NCI-H187 treated with DMSO at 0.1 percent for 48 hours (cell line): Measurements from ENCODE around the gene TDRD1.

Source experiments
- DNase-seq: peaks from one replicate; lab custom pipeline; 2025; lab: John Stamatoyannopoulos, UW

The TDRD1 gene

GRCh38 chr10:114239117-114239993 is 60.2 kb downstream of the TDRD1 start, which contains the start of gene VWA2:
TSS of gene VWA2 (plus strand) at chr10:114239254. CDS start at chr10:114248714, 9,460 bp downstream.
- no peak for DNase-seq

- no peak for DNase-seq
Observed at GRCh38 chr10:114239994-114240345, 60.8 kb downstream of the TDRD1 start.

GRCh38 chr10:114242235-114242634 is 63.1 kb downstream of the TDRD1 start:
- no peak for DNase-seq

GRCh38 chr10:114243661-114244060 is 64.5 kb downstream of the TDRD1 start:
- DNase-seq, result no peak

- no peak for DNase-seq
Observed at GRCh38 chr10:114244126-114244525, 65.0 kb downstream of the TDRD1 start.

GRCh38 chr10:114245121-114245791 is 66.1 kb downstream of the TDRD1 start:
- DNase-seq, result no peak

GRCh38 chr10:114246679-114247305 is 67.6 kb downstream of the TDRD1 start:
- DNase-seq, result no peak

- DNase-seq, result no peak
Observed at GRCh38 chr10:114250236-114250635, 71.1 kb downstream of the TDRD1 start.

- no peak for DNase-seq
Observed at GRCh38 chr10:114250716-114251115, 71.6 kb downstream of the TDRD1 start.

- no peak for DNase-seq
Observed at GRCh38 chr10:114252092-114252491, 72.9 kb downstream of the TDRD1 start.

GRCh38 chr10:114252883-114253282 is 73.7 kb downstream of the TDRD1 start:
- DNase-seq, result no peak

- DNase-seq, result no peak
Observed at GRCh38 chr10:114255227-114255626, 76.1 kb downstream of the TDRD1 start.

- DNase-seq, result no peak
Observed at GRCh38 chr10:114256008-114256765, 77.0 kb downstream of the TDRD1 start.

- DNase-seq, result no peak
Observed at GRCh38 chr10:114256822-114257221, 77.7 kb downstream of the TDRD1 start.

- DNase-seq, result no peak
Observed at GRCh38 chr10:114257498-114257897, 78.3 kb downstream of the TDRD1 start.

- no peak for DNase-seq
Observed at GRCh38 chr10:114258274-114258840, 79.2 kb downstream of the TDRD1 start.

GRCh38 chr10:114259824-114260223 is 80.7 kb downstream of the TDRD1 start:
- DNase-seq, result no peak

- DNase-seq, result no peak
Observed at GRCh38 chr10:114260366-114260765, 81.2 kb downstream of the TDRD1 start.

- no peak for DNase-seq
Observed at GRCh38 chr10:114261076-114261475, 81.9 kb downstream of the TDRD1 start.

GRCh38 chr10:114262496-114262895 is 83.3 kb downstream of the TDRD1 start:
- DNase-seq, result no peak

- no peak for DNase-seq
Observed at GRCh38 chr10:114265392-114266053, 86.4 kb downstream of the TDRD1 start.
